DOHH2 (cell line): ENCODE measurements around the gene LNX2.

ENCODE experiments used
- H3F3A ChIP-seq: fragments of 200-600 bp; sonication (generic), shearing (Covaris generic); 2 replicates; pipeline ENCODE4 v1.6.0; 2016; ENCODE audit warnings: antibody characterized with exemption, mild to moderate bottlenecking; ENCODE audit not compliant: control insufficient read depth, insufficient read depth
- H3K27ac ChIP-seq: fragments of 200-600 bp; sonication (generic); 2 replicates; pipeline ENCODE4 v1.5.1; 2014; ENCODE audit warnings: low read depth, mild to moderate bottlenecking, low read length, moderate library complexity
- H3K27me3 ChIP-seq: fragments of 200-600 bp; sonication (generic); 2 replicates; pipeline ENCODE4 v1.6.1; 2014; ENCODE audit warnings: mild to moderate bottlenecking, low read length, mixed read lengths; ENCODE audit not compliant: control insufficient read depth
- H3K36me3 ChIP-seq: fragments of 200-600 bp; sonication (generic); 2 replicates; pipeline ENCODE4 v1.6.1; 2014; ENCODE audit warnings: mild to moderate bottlenecking, low read length, moderate library complexity, mixed read lengths; ENCODE audit not compliant: control insufficient read depth
- H3K4me1 ChIP-seq: fragments of 200-600 bp; sonication (generic); 2 replicates; pipeline ENCODE4 v1.6.1; 2014; ENCODE audit warnings: mild to moderate bottlenecking, low read length, mixed read lengths; ENCODE audit not compliant: control insufficient read depth
- H3K4me2 ChIP-seq: fragments of 200-600 bp; sonication (generic); 2 replicates; pipeline ENCODE4 v1.6.0; 2014; ENCODE audit warnings: mild to moderate bottlenecking, low read length, moderate library complexity
- H3K4me3 ChIP-seq: fragments of 200-600 bp; sonication (generic); 2 replicates; pipeline ENCODE4 v1.5.1; 2014; ENCODE audit warnings: mild to moderate bottlenecking, low read length, mixed read lengths
- H3K79me2 ChIP-seq: fragments of 200-600 bp; sonication (generic); 2 replicates; pipeline ENCODE4 v1.6.1; 2014; ENCODE audit warnings: mild to moderate bottlenecking, low read length, mixed read lengths; ENCODE audit not compliant: control insufficient read depth
- H3K9me2 ChIP-seq: fragments of 200-600 bp; sonication (generic); replicated peaks from 2 replicates; pipeline ENCODE4 v1.6.1; 2014; ENCODE audit warnings: mild to moderate bottlenecking, low read length, mixed read lengths; ENCODE audit not compliant: control insufficient read depth
- H3K9me3 ChIP-seq: fragments of 200-600 bp; sonication (generic); 2 replicates; pipeline ENCODE4 v1.6.1; 2014; ENCODE audit warnings: antibody characterized with exemption, low read length, mixed read lengths; ENCODE audit not compliant: control insufficient read depth, insufficient read depth
- H4K20me1 ChIP-seq: fragments of 200-600 bp; sonication (generic); 2 replicates; pipeline ENCODE4 v1.6.0; 2014; ENCODE audit warnings: low read depth, mild to moderate bottlenecking, antibody characterized with exemption, low read length, moderate library complexity; ENCODE audit not compliant: control insufficient read depth, insufficient read depth
- CTCF ChIP-seq: fragments of 200-600 bp; sonication (generic); IDR thresholded peaks from one replicate; pipeline ENCODE4 v1.5.1; 2014; ENCODE audit warnings: antibody characterized with exemption, mild to moderate bottlenecking, low read depth, low read length; ENCODE audit not compliant: poor library complexity, severe bottlenecking
- EZH2phosphoT487 ChIP-seq: fragments of 200-600 bp; sonication (generic); IDR thresholded peaks from 2 replicates; pipeline ENCODE4 v1.6.1; 2017; ENCODE audit warnings: borderline replicate concordance, mild to moderate bottlenecking, antibody characterized with exemption, low read length, moderate library complexity, mixed read lengths

The LNX2 gene

GRCh38 chr13:27638521-27638920 is 18.2 kb upstream of the LNX2 start:
- peaks cover 28% of the 10 kb centered on the region for H3K36me3 ChIP-seq
- TF ChIP-seq CTCF (no peak), EZH2phosphoT487 (no peak)
- peaks cover 86% of the 10 kb centered on the region for H3K79me2 ChIP-seq
- H3K9me3 ChIP-seq, result no peaks in the 10 kb centered on the region
- no peaks in the 10 kb centered on the region for H4K20me1 ChIP-seq
- no peaks in the 10 kb centered on the region for H3K9me2 ChIP-seq
- no peaks in the 10 kb centered on the region for H3K27me3 ChIP-seq
- H3K4me1 ChIP-seq, result no peaks in the 10 kb centered on the region
- H3K4me3 ChIP-seq, result no peak overlapping the region
- no peaks in the 10 kb centered on the region for H3F3A ChIP-seq
- H3K4me2 ChIP-seq, result no peak overlapping the region
- no peak overlapping the region for H3K27ac ChIP-seq

GRCh38 chr13:27638001-27638400 is 17.7 kb upstream of the LNX2 start:
- Histone ChIP-seq H3K4me3 (no peak overlapping the region), H3K4me2 (no peak overlapping the region), H3K27ac (no peak overlapping the region), H3K4me1 (no peaks in the 10 kb centered on the region), H3K9me3 (no peaks in the 10 kb centered on the region), H3K9me2 (no peaks in the 10 kb centered on the region), H3F3A (no peaks in the 10 kb centered on the region), H3K36me3 (peaks cover 29% of the 10 kb centered on the region), H3K79me2 (peaks cover 86% of the 10 kb centered on the region), H3K27me3 (no peaks in the 10 kb centered on the region), H4K20me1 (no peaks in the 10 kb centered on the region)
- TF ChIP-seq EZH2phosphoT487, result no peak
- TF ChIP-seq CTCF, result no peak

- Histone ChIP-seq H3K79me2 (peaks cover 85% of the 10 kb centered on the region), H4K20me1 (no peaks in the 10 kb centered on the region), H3K36me3 (peaks cover 35% of the 10 kb centered on the region), H3K27me3 (no peaks in the 10 kb centered on the region), H3K4me2 (no peak overlapping the region), H3K4me1 (no peaks in the 10 kb centered on the region), H3K4me3 (no peak overlapping the region), H3F3A (no peaks in the 10 kb centered on the region), H3K9me2 (no peaks in the 10 kb centered on the region), H3K27ac (no peak overlapping the region), H3K9me3 (no peaks in the 10 kb centered on the region)
- TF ChIP-seq CTCF, result no peak
- no peak for TF ChIP-seq EZH2phosphoT487
Observed at GRCh38 chr13:27637289-27637626, 16.9 kb upstream of the LNX2 start.
